ENCODE results near the gene KLK11.
"Not testable (repeated sequence)": the region's sequence is repeated elsewhere in the genome, so short reads cannot be mapped to it uniquely, and the experiment has no call there.

KLK11 gene

DNA sequence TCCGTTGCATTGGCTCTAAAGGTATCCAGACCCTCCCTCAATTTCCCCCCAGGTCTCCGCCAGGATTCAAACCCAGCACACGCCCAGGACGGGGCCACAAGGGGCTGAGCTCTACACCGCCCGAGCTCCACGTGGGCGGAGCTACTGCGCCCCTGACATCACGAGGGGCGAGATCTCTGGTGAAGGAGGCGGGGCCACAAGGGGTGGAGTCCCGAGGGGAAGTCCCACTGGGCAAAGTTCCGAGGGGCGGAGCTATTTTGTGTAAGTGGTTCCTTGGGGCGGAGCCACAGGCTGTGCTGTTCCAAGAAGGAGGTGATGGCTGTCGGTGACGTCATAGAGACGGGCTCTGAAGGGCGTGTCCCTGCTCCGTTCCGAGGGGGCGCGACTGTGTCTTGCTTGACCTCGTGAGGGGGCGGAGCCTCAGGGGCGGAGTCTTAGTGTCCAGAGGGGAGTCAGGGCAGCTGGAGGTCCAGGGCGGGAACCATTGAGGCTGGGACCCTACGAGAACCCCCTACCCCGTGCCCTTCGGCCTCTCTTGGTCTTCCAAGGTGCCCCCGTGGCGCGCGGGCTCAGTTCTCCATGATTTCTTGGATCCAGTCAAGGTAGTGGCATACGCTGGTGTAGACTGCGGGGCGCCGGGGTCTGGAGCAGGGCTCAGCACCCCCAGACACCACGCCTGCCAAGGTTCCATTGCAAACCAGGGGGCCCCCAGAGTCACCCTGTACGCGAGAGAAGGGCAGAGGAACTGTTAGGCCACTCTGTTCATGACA, 23.7 kb downstream of the KLK11 start:
- DNase-seq: peak; percentile 40

DNA sequence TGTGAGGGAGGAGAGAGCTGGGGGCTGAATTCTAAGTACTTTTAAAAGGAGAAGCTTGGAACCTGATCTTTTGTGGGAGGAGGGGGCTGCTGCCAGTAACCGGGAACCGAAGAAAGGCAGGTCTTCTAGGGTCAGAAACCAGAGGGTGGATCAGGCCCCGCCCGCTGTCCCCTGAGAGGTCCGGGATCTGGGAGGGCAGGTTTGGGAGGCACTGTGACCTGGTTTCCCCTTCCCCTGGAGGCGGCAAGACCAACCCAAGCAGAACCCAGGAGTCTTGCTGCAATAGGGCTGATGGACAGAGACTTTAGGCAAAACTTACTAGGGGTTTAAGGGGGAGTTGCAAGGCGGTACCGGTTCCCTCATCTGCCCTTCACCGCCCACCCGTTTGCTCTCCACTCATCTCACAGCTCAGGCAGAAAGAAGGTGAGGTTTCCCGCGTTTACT, 24.3 kb downstream of the KLK11 start:
- DNase-seq: no peak

DNA sequence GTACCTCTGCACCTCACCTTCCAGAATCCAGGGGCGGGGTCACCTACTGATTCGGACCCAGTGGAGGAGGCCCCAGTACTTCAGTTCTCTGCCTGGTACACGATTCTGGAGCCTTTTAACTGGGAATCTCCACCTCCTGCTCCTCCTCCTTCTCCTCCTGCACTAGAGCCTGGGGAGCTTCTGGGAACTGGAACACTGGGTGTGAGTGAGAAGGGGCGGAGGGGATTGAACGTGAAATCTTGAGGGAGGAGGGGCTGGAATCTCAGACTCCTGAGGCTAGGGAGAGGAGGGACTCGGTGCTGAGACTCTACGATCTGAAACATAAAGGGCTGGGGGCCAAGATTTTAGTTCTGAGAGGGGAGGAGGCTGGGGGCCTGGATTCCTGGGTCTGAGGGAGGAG, 24.9 kb downstream of the KLK11 start, which contains the start of gene KLK8:
Gene KLK8 (minus strand): TSS at position 90 of the 400 bp plus-strand sequence. CDS start 437 bp downstream, outside the sequence.
- DNase-seq: no peak

DNA sequence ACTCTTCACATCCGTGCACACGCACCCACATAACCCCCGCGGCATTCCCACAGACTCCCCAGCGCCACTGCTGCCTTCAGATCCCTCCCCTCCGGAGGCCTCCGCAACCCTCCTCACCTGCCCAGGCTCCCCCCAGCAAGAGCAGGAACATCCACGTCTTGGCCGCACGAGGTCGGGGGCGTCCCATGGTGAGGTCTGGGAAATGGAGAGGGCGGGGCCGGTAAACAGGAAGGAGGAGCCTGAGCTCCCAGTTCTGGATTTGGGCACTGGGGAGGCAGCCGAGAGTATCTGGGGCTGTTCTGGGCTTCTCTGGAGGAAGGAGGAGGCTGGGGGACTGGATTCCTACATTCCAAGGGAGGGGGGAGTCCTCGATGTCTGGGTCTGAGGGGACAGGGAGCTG, 25.4 kb downstream of the KLK11 start:
- DNase-seq: no peak

DNA sequence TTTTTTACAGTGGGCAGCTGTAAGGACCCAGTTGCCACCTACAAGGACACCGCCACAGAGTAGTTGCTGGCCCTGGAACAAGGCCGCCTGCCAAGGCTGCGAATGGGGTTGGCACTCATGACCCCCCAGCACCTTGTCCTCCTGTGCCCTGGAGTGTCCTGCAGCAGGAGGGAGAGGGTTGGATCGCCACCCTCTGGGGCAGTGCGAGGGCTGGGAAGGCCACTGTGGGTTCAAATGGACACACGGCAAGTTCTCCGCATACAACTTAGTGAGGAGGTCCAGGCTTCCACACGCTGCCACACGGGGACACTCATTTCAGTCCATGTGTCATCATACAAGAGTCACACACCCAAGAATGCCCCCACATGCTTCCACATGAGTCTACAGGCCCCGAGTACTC, 26.0 kb downstream of the KLK11 start:
- DNase-seq: no peak

DNA sequence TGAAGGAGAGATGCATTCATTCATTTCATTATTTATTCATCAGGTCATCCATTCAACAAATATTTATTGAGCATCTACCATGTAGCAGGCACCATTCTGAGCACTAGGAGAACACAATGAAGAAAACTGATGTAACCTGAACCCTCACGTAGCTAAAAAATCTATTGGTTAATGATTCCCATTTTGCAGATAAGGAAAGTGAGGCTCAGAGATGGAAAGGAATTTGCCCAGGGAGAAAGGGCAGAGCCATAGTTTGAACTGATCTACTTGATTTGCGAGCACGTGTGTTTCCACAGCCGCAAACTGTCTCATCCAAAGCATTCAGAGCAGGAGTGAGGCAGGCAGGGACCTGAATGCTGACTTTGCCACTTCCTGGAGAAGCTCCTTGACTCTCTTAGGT, 27.7 kb downstream of the KLK11 start:
- no peak for DNase-seq

DNA sequence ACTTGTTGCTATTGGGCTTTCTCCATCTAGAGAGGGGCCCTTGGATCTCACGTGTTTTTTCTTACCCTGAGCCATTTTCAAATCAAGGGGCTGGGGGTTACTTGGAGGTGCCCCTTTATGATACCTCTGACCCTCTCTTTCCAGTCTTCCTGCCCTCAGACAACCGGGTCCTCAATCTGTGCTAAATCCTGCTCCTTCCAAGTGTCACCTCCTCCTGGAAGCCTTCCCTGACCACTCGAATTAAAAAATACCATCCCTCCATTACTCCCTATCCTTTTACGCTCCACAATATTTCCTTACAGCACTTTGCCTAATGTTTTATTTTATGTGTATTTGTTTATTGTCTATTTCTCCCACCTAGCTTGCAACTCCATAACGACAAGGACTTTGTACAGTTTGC, 28.4 kb downstream of the KLK11 start:
- no peak for DNase-seq

DNA sequence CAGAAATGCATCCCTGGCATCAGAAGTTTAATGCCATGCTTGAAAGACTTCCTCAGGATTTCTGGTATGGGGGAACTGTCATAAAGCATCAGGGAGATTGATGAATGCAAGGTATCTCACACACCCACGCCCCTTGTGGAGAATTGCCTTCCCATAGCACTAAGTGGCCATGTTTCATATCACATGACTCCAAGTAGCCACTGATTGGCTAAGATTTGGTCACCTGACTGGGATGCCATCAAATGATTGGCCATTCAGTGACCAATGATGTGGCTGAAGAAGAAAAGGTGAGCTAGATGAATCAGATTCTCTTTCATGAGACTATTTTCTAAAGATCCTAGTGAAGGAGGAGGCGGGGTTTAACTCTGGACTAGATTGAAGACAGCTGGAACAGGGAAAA, 32.3 kb downstream of the KLK11 start:
- DNase-seq: peak; percentile 9

DNA sequence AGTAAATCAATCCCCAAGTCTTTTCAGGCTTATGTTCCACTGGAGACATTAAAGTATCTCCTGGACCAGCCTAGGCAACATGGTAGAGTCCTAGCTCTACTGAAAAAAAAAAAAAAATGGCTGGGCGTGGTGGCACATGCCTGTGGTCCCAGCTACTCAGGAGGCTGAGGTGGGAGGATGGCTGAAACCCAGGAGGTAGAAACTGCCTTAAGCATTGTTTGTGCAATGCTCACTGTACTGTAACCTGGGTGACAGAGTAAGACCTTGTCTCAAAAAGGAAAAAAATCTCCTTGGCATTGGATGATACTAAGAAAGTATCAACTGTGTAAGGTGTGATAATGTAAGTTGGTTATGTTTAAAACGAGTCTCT, 33.8 kb downstream of the KLK11 start:
- no peak for DNase-seq

DNA sequence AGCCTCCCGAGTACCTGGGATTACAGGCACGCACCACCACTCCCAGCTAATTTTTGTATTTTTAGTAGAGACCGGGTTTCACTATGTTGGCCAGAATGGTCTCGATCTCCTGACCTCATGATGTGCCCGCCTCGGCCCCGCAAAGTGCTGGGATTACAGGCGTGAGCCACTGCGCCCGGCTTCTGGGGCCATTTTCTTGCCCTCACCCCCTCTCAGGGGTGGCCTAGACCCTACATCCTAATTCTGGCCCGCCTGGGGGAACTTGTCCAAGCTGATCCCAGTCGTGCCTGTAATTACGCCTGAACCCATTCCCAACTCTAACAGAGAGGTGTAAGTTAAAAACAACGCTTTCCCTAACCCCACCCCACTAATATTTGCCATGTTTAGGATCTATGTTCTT, 42.0 kb downstream of the KLK11 start:
- not testable (repeated sequence) for DNase-seq

DNA sequence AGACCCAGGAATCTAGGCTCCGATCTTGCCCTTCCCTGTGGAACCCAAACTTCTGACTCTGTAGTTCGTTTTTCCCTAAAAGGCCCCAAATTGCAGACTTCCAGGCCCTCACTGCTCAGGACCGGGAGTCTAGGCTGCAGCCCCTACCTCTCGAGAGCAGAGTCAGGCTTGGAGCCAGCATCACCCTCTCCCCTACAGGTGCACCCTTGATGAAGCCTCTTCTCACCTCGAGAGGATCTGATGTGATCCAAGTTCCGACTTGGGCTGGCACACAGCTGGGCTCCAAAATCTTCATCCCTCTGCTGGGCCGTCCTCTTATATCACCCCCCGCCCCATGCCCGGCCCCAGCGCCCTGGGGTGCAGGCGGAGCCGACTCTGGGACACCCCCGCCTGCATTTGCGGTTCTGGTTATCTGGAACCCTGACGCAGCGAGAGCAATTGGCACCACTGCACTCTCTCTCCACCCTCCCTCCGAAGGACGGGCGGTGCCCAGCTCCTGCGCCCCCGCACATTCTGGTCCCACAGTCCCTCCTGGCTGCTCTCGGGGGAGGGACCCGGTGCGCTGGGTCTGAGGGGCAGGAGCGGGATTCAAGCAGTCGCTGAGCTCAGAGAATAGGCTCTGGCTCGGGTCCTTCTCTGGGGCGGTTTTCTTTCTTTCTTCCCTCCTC, 42.7 kb downstream of the KLK11 start, which contains the start of gene KLK7:
Gene KLK7 (minus strand): TSS at position 293 of the 668 bp plus-strand sequence. CDS start 1,518 bp downstream, outside the sequence.
- DNase-seq: no peak

DNA sequence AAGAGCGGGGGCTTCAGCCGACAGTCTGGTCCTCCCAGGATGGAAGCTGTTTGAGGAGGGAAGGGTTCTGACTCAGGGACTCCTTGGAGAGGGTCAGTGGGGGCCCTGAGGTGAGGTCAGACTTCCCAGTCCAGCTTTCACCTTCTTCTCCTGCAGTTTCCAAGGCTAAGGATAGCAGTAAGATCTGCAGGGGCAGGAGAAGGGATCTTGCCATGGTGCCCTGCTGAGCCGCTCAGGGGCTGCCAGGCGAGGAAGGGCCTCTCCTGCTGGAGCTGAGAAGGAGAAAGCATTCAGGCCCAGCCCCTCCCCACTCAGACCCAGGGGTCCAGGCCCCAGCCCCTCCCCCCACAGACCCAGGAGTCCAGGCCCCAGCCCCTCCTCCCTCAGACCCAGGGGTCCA, 44.2 kb downstream of the KLK11 start:
- no peak for DNase-seq

DNA sequence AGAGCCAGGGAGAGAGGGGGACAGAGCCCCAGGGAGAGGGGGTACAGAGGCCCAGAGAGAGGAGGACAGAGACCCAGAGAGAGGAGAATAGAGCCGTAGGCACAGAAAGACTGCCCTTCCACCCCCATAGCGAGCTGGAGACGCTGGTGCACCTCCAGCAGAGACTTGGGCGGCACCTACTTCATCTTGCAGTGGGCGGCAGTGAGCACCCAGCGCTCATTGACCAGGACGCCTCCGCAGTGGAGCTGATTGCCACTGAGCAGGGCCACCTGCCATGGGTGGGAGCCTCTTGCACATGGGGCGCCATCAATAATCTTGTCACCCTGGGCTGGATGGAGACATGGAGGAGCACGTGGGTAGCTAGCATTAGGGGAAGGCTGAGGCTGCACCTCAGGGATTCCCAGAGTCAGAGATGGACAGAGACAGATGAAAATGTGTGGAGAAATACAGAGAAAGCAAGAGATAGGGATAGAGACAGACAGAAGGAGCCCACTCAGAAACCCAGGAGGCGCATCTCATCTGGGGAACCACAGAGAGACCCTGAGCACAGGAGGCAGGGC, 44.7 kb downstream of the KLK11 start:
- DNase-seq: no peak

DNA sequence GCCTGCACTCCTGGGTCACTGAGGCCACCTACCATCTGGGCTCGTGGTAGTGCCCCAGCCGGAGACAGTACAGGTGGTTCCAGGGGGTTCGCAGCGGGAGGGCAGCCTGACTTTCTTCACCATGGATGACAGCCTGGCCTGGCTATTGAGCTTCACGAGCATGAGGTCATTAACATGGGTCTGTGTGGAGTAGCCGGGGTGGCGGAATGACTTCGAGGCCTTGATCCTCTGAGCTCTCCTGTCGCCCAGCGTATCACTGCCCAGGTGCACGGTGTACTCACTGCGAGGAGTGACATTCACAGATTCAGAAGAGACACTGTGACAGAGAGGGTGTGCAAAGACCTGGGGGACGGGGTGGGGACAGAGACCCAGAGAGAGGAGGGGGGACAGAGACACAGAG, 46.2 kb downstream of the KLK11 start:
- DNase-seq: no peak

DNA sequence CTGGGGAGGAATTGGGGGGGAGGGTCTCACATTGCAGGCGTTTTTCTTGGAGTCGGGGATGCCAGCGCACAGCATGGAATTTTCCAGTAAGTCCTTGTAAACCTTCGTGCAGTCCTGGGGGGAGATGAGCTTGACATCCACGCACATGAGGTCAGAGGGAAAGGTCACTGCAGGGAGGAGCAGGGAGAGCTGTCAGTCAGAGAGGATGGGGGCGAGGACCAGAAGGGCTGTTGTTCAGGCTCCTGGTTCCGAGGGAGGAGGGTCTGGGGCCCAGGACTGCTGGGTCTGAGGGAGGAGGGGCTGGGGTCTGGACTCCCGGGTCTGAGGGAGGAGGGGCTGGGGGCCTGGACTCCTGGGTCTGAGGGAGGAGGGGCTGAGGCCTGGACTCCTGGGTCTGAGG, 46.7 kb downstream of the KLK11 start:
- DNase-seq: no peak

DNA sequence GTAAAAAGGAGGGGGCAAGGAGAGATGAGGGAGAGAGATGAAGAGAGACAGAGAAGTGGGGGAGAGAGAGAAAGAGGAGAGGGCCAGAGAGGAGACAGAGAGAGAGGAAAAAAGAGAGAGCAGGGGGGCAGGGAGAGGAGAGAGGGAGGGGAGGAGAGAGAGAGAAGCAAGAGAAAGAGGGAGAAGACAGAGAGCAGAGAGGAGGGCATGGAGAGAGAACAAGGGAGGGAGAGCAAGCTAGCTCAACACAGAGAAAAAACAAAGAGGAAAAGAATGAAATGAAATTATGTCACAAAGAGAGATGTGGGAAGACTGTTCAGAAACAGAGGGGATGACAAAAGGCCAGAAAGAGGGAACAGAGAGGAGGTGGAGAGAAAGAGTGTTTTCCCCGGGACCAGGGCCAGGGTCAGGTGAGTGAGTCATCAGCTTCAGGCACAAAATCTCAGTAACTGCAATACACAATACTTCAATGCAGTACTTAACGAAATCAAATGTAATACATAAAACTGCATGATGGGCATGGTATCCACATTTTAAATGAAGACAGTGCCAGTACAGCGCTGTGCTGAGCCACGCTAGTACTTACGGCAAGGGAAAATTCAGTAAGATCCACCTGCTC, 47.5 kb downstream of the KLK11 start:
- DNase-seq: no peak

DNA sequence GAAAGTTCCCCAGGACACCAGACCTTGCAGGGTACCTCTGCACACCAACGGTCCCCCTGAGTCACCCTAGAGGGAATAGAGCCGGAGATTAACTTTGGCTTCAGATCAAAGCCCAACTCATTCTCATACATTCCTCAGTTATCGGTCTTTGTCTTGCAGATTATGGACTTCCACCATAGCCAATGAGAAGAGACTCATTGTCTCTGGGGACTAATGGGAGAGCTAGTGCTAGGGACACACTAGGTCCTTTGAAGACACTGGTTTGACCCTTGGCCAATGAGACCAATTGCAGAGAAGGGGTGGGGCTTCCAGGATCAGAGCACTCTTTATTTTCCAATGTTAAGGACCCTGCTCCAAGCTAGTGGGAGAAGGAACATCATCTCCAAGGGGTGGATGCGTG, 48.8 kb downstream of the KLK11 start:
- no peak for DNase-seq

DNA sequence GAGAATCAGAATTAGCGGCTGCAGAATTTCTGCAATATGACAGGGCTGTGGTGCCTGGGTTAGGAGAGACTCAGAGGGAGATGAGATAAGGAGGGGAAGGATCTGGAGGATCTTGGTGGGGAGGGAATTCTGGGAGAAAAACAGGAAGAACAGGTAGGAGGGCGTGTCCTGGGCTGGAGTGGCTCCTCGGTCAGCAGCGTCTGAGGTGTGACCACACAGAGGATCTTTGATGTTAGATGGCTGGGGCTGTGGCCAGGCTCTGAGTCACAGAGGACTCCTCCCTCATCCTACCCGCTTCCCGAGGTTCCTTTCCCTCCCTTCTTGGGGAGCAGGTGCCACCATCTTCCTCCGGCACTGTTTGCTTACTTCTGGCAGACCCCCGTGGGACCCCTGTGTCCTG, 50.6 kb downstream of the KLK11 start:
- no peak for DNase-seq

DNA sequence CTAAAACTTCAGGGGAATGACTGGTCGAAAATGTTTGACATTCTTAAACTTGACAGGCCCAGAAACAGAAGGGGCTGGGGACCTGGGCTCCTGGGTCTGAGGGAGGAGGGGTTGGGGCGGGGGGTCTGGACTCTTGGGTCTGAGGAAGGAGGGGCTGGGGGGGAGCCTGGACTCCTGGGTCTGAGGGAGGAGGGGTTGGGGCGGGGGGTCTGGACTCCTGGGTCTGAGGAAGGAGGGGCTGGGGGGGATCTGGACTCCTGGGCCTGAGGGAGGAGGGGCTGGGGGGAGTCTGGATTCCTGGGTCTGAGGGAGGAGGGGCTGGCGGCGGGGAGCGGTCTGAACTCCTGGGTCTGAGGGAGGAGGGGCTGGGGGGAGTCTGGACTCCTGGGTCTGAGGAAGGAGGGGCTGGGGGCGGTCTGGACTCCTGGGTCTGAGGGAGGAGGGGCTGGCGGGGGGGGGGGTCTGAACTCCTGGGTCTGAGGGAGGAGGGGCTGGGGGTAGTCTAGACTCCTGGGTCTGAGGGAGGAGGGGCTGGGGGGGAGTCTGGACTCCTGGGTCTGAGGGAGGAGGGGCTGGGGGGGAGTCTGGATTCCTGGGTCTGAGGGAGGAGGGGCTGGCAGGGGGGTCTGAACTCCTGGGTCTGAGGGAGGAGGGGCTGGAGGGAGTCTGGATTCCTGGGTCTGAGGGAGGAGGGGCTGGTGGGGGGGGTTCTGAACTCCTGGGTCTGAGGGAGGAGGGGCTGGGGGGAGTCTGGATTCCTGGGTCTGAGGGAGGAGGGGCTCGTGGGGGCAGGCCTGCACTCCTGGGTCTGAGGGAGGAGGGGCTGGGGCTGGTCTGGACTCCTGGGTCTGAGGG, 51.5 kb downstream of the KLK11 start:
- DNase-seq: no peak

DNA sequence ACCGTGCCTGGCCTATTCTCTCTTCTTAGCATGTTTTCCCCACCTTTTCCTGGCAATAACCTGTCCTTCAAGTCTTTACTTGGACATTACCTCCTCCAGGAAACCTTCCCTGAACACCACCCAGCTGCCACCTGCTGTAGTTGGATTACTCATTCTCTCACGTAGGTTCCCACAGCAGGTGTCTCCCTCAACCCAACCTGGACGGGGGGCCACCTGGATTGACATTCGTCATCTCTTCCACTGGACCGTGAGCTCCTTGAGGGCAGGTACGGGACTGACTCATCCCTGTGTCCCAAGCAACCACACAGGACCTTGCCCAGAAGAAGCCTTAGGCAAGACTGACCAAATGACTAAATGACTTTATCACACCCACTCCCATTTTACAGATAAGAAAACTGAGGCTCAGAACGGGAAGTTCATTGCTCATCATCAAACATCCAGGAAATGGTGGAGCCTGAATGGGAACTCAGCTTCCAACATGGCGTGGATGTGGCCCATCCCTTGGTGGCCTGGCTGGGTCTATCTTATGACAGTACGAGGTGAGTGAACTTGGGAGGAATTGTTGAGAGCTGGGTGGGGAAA, 53.5 kb downstream of the KLK11 start:
- no peak for DNase-seq
